Measurements from ENCODE around the gene MAP2K1.

GRCh38 chr15:66411190-66411589, 24.5 kb downstream of the MAP2K1 start:
- TF ChIP-seq POLR2AphosphoS5 (IDR thresholded peaks at IDR 0.05) (no peak), POLR2A (IDR thresholded peaks at IDR 0.05) (no peak), CTCF (IDR thresholded peaks at IDR 0.05) (no peak)

Measured in breast epithelium (tissue), 3 donors.